KMS-11 (cell line): Measurements from ENCODE around the gene CR1.

Experiments
- H2AFZ ChIP-seq: fragments of 200-600 bp; sonication (generic); 2 replicates; pipeline ENCODE4 v1.6.1; 2016; ENCODE audit warnings: antibody characterized with exemption, mixed run types, low read depth
- H3K27ac ChIP-seq: fragments of 200-600 bp; sonication (generic); 2 replicates; pipeline ENCODE4 v1.6.1; 2016; ENCODE audit warnings: mild to moderate bottlenecking, mixed run types
- H3K27me3 ChIP-seq: fragments of 200-600 bp; sonication (generic); 2 replicates; pipeline ENCODE4 v1.6.1; 2017; ENCODE audit warnings: mild to moderate bottlenecking, low read depth, mixed run types, moderate library complexity; ENCODE audit not compliant: insufficient read depth
- H3K36me3 ChIP-seq: fragments of 200-600 bp; sonication (generic); 2 replicates; pipeline ENCODE4 v1.6.1; 2017; ENCODE audit warnings: mild to moderate bottlenecking, mixed run types; ENCODE audit not compliant: insufficient read depth
- H3K4me1 ChIP-seq: fragments of 200-600 bp; sonication (generic); 2 replicates; pipeline ENCODE4 v1.6.1; 2016; ENCODE audit warnings: mild to moderate bottlenecking, low read depth, mixed run types; ENCODE audit not compliant: poor library complexity, severe bottlenecking
- H3K4me2 ChIP-seq: fragments of 200-600 bp; sonication (generic); 2 replicates; pipeline ENCODE4 v1.7.0; 2016; ENCODE audit warnings: mild to moderate bottlenecking, mixed run types
- H3K4me3 ChIP-seq: fragments of 200-600 bp; sonication (generic); IDR thresholded peaks from 2 replicates; pipeline ENCODE4 v1.6.1; 2017; ENCODE audit warnings: low read depth, low read length, mixed read lengths; ENCODE audit not compliant: insufficient read depth
- H3K79me2 ChIP-seq: fragments of 200-600 bp; sonication (generic); 2 replicates; pipeline ENCODE4 v1.6.1; 2016; ENCODE audit warnings: low read depth, mixed run types; ENCODE audit not compliant: insufficient read depth
- H3K9ac ChIP-seq: fragments of 200-600 bp; sonication (generic); 2 replicates; pipeline ENCODE4 v1.6.1; 2016; ENCODE audit warnings: mild to moderate bottlenecking, mixed run types
- H4K20me1 ChIP-seq: fragments of 200-600 bp; sonication (generic); 2 replicates; pipeline ENCODE4 v1.6.1; 2016; ENCODE audit warnings: mild to moderate bottlenecking, mixed run types; ENCODE audit not compliant: insufficient read depth
- TF ChIP-seq, protein P1 (sequence below): fragments of 200-600 bp; sonication (generic); conservative IDR thresholded peaks from 2 replicates; pipeline ENCODE4 v1.6.1; 2017; ENCODE audit warnings: low read depth, mild to moderate bottlenecking, antibody characterized with exemption, low read length, moderate library complexity, mixed read lengths

CR1 gene

GRCh38 chr1:207646944-207647579, 151.1 kb downstream of the CR1 start:
- Histone ChIP-seq H3K9ac (no peak overlapping the region), H4K20me1 (no peaks in the 10 kb centered on the region), H3K79me2 (no peaks in the 10 kb centered on the region), H2AFZ (no peak overlapping the region), H3K27ac (no peak overlapping the region), H3K36me3 (no peaks in the 10 kb centered on the region), H3K4me1 (no peaks in the 10 kb centered on the region), H3K27me3 (no peaks in the 10 kb centered on the region), H3K4me3 (no peak overlapping the region), H3K4me2 (no peak overlapping the region)
- TF ChIP-seq, protein P1, sequence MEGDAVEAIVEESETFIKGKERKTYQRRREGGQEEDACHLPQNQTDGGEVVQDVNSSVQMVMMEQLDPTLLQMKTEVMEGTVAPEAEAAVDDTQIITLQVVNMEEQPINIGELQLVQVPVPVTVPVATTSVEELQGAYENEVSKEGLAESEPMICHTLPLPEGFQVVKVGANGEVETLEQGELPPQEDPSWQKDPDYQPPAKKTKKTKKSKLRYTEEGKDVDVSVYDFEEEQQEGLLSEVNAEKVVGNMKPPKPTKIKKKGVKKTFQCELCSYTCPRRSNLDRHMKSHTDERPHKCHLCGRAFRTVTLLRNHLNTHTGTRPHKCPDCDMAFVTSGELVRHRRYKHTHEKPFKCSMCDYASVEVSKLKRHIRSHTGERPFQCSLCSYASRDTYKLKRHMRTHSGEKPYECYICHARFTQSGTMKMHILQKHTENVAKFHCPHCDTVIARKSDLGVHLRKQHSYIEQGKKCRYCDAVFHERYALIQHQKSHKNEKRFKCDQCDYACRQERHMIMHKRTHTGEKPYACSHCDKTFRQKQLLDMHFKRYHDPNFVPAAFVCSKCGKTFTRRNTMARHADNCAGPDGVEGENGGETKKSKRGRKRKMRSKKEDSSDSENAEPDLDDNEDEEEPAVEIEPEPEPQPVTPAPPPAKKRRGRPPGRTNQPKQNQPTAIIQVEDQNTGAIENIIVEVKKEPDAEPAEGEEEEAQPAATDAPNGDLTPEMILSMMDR: no peak

GRCh38 chr1:207647671-207648333, 151.8 kb downstream of the CR1 start:
- no peaks in the 10 kb centered on the region for H3K27me3 ChIP-seq
- no peak overlapping the region for H3K9ac ChIP-seq
- H4K20me1 ChIP-seq: no peaks in the 10 kb centered on the region
- H3K36me3 ChIP-seq: no peaks in the 10 kb centered on the region
- H3K27ac ChIP-seq: no peak overlapping the region
- no peaks in the 10 kb centered on the region for H3K4me1 ChIP-seq
- H3K4me2 ChIP-seq: no peak overlapping the region
- H3K4me3 ChIP-seq: no peak overlapping the region
- TF ChIP-seq, protein P1: no peak
- no peaks in the 10 kb centered on the region for H3K79me2 ChIP-seq
- no peak overlapping the region for H2AFZ ChIP-seq

GRCh38 chr1:207648334-207649209, 152.6 kb downstream of the CR1 start:
- Histone ChIP-seq H3K9ac (no peak overlapping the region), H2AFZ (no peak overlapping the region), H3K4me1 (no peaks in the 10 kb centered on the region), H3K79me2 (no peaks in the 10 kb centered on the region), H3K4me2 (no peak overlapping the region), H3K4me3 (no peak overlapping the region), H3K27me3 (no peaks in the 10 kb centered on the region), H4K20me1 (no peaks in the 10 kb centered on the region), H3K27ac (no peak overlapping the region), H3K36me3 (no peaks in the 10 kb centered on the region)
- TF ChIP-seq, protein P1: no peak

DNA sequence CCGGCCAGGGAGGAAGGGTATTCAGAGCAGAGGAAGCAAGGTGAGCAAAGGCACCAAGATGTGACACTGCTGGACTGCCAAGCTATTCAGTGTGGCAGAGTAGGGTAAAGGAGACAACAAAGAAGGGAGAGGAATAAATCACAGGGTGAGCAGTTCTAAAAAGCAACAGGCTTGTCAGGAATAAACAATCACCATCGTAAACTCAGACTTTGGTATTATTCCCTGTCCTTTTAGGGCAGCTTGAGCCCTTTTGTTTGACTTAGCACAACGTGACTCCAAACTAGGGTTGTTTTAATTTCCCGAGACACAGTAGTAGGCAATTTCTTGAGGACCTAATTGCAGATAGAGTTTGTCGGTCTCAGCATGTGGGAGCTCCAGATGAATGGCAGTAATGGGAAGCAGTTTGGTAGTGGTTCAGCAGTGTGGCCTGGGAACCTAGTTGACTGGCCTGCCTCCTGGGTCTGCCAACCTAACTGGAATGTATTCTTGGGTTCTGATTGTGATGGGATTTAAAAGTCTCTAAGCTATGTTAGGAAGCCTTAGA, 153.3 kb downstream of the CR1 start:
- Histone ChIP-seq H3K36me3 (no peaks in the 10 kb centered on the region), H3K9ac (no peak overlapping the region), H4K20me1 (no peaks in the 10 kb centered on the region), H3K4me1 (no peaks in the 10 kb centered on the region), H3K27ac (no peak overlapping the region), H2AFZ (no peak overlapping the region), H3K27me3 (no peaks in the 10 kb centered on the region), H3K4me2 (no peak overlapping the region), H3K79me2 (no peaks in the 10 kb centered on the region), H3K4me3 (no peak overlapping the region)
- TF ChIP-seq, protein P1: no peak
